ENCODE results near the gene FBLN5.

GRCh38 chr14:91870890-91871289, 76.6 kb downstream of the FBLN5 start:
- TF ChIP-seq CTCF (IDR thresholded peaks at IDR 0.05; ENCODE audit: low read length) (no peak), EZH2 (IDR thresholded peaks at IDR 0.05; ENCODE audit: borderline replicate concordance, low read length) (no peak)

Data from OCI-LY1 (cell line).